Activated naive CD4-positive, alpha-beta T cell treated with anti-CD3 and anti-CD28 coated beads, Interleukin-2, amount 50 U/mL, for 24 hours (primary cell): ENCODE measurements around the gene DGCR6.
"Not testable (repeated sequence)": the region's sequence is repeated elsewhere in the genome, so short reads cannot be mapped to it uniquely, and the experiment has no call there.

Experiments used
- H3K27ac Mint-ChIP-seq: one replicate; pipeline ENCODE4 v1.8.0; 2021; ENCODE audit warnings: mild to moderate bottlenecking, mixed read lengths
- H3K27me3 Mint-ChIP-seq: one replicate; pipeline ENCODE4 v1.8.0; 2021; ENCODE audit warnings: mixed read lengths
- H3K36me3 Mint-ChIP-seq: one replicate; pipeline ENCODE4 v1.8.0; 2021; ENCODE audit warnings: mixed read lengths
- H3K4me1 Mint-ChIP-seq: one replicate; pipeline ENCODE4 v1.8.0; 2021; ENCODE audit warnings: mixed read lengths
- H3K4me3 Mint-ChIP-seq: one replicate; pipeline ENCODE4 v1.8.0; 2021; ENCODE audit warnings: mild to moderate bottlenecking, mixed read lengths
- H3K9me3 Mint-ChIP-seq: one replicate; pipeline ENCODE4 v1.8.0; 2021; ENCODE audit warnings: mixed read lengths

DGCR6 gene

GRCh38 chr22:18954303-18954989 is 48.3 kb downstream of the DGCR6 start:
- H3K27me3 Mint-ChIP-seq, H3K9me3 Mint-ChIP-seq, H3K4me1 Mint-ChIP-seq, H3K4me3 Mint-ChIP-seq, H3K36me3 Mint-ChIP-seq, H3K27ac Mint-ChIP-seq: not testable (repeated sequence)

DNA sequence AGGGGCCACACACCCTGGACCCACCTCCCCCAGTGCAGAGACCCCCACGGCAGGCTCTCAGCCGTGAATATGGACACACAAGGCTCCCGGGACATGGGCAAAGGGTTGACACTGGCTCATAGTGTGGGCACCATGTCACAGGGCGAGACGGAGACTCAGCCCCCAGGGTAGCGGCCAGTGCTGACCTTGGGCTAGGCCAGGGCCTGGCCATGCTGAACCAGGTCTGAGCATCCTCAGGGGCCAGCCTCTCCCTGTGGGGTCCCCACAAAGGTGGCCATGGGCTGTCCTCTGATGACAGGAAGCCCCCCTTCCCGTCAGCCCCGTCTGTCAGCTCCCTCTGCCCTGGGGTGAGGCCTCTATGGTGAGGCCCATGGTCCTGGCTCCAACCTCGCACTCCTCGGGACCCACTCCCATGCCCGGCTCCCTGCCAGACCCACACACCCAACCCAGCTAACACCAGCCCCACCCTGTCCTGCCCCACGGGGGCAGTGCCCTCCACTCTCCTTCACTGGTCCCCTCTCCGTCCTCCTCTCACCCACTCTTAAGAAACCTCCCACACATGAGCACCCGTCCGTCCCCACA is 49.0 kb downstream of the DGCR6 start:
- Mint-ChIP-seq H3K27ac (no peak overlapping the region), H3K9me3 (no peaks in the 10 kb centered on the region), H3K27me3 (peaks cover 4% of the 10 kb centered on the region), H3K4me1 (no peaks in the 10 kb centered on the region), H3K4me3 (no peak overlapping the region), H3K36me3 (no peaks in the 10 kb centered on the region)

- H3K4me3 Mint-ChIP-seq, result no peak overlapping the region
- H3K4me1 Mint-ChIP-seq, result no peaks in the 10 kb centered on the region
- H3K27ac Mint-ChIP-seq, result no peak overlapping the region
- H3K36me3 Mint-ChIP-seq, result no peaks in the 10 kb centered on the region
- H3K9me3 Mint-ChIP-seq, result no peaks in the 10 kb centered on the region
- H3K27me3 Mint-ChIP-seq, result peaks cover 2% of the 10 kb centered on the region
These were observed 49.6 kb downstream of the DGCR6 start for GRCh38 chr22:18955696-18956095.

- not testable (repeated sequence) for H3K4me1 Mint-ChIP-seq
These were observed 50.2 kb downstream of the DGCR6 start for GRCh38 chr22:18956121-18956895.

DNA sequence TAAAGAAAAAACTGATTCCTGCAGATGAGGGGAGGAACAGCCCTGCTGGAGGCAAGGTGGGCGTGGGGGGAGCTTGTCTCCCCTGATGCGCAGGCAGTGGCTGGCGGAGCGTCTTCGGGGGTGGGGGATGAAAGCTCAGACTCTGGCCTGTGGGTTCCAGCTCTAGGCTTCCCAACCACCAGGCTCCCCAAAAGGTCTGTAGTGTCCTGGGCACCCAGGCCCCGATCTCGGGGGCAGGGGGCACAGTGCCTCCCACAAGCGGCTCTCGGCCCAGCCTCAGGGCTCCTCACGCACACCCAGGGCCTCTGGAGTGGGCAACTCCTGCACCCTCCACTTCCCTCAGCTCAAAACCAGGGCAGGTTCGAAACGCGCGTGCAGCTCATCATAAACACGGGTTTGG is 50.8 kb downstream of the DGCR6 start:
- not testable (repeated sequence) for H3K4me3 Mint-ChIP-seq, H3K27me3 Mint-ChIP-seq

More at GRCh38 chr22:18956121-18956895, 50.2 kb downstream of the DGCR6 start:
- not testable (repeated sequence) for H3K27ac Mint-ChIP-seq, H3K9me3 Mint-ChIP-seq, H3K4me3 Mint-ChIP-seq, H3K36me3 Mint-ChIP-seq, H3K27me3 Mint-ChIP-seq

DNA sequence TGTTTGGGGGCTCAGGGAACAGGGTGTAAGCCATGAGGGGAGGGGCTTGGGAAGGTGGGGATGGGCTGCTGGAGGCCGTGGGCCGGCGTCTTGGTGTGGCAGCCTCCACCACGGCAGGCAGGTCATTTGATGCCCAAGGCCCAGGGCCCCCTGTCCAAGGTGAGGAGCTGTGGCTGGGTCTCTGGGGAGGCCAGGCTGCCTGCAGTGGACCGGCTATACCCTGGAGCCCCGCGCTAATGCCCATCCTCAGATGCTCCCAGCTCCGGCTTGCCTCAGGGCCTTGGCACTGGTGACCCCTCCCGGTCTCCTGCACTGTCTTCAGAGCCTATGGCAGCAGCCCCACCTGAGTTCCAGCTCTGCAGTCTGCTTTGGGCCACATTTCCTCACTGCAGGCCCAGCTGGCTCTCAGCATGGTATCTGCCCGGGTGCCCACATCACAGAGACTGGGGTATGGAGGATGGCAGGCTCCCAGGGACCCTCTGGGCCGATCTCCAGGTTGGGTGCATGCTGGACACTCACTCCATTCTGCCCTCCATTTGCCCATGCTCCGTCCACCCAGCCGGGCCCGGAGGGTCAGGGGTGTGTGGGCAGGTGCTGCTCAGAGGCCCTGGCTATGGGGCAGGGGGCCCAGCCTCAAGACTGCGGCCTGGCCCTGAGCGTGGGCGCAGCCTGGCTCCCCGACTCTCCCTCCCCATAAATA is 51.7 kb downstream of the DGCR6 start:
- H3K4me1 Mint-ChIP-seq, H3K27ac Mint-ChIP-seq, H3K4me3 Mint-ChIP-seq, H3K36me3 Mint-ChIP-seq, H3K27me3 Mint-ChIP-seq, H3K9me3 Mint-ChIP-seq: not testable (repeated sequence)

More for the DNA sequence above, 50.8 kb downstream of the DGCR6 start:
- H3K4me1 Mint-ChIP-seq, H3K27ac Mint-ChIP-seq, H3K36me3 Mint-ChIP-seq, H3K9me3 Mint-ChIP-seq: not testable (repeated sequence)

DNA sequence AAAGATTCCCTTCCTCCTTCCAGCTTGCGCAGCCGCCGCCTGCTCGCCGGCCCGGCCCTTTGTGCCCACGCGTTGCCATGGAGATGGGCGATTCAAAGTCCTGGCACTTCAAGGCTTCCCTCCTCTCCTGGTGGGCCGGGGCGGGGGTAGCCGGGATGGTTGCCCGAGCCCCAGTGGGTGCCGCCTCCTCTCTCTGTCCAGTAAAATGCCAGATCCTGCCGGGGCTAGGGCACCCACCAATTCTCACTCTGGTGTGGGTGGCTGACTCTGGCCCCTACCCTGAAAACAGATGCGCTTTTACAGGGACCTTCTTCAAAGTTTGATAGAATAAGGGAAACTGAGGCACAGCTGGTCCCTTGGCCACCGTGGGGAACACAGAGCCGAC is 52.2 kb downstream of the DGCR6 start:
- not testable (repeated sequence) for H3K9me3 Mint-ChIP-seq, H3K36me3 Mint-ChIP-seq, H3K4me1 Mint-ChIP-seq, H3K27ac Mint-ChIP-seq, H3K27me3 Mint-ChIP-seq, H3K4me3 Mint-ChIP-seq

- not testable (repeated sequence) for H3K27me3 Mint-ChIP-seq, H3K4me1 Mint-ChIP-seq, H3K36me3 Mint-ChIP-seq, H3K27ac Mint-ChIP-seq, H3K4me3 Mint-ChIP-seq, H3K9me3 Mint-ChIP-seq
These were observed 52.6 kb downstream of the DGCR6 start for GRCh38 chr22:18958738-18959137.

GRCh38 chr22:18959266-18959665 is 53.1 kb downstream of the DGCR6 start:
- not testable (repeated sequence) for H3K36me3 Mint-ChIP-seq, H3K27ac Mint-ChIP-seq

DNA sequence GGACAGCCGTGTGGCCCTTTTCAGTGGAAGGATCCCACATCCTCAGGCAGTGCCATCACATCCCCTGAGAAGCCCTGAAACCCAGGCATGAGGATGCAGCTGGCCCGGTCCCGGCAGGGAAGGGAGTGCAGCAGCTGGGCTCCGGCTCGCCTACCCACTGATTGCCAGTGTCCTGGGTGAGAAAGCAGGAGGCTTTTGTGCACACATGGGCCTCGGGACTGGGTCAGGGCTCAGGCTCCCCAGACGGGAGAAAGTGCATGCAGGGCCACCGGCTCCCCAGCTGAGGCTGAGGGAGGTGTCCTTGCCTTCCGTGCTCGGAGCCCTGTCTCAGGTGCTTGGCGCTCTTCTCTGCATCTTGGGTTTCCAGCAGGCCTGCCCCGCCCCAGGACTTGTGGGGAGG is 53.6 kb downstream of the DGCR6 start:
- H3K4me3 Mint-ChIP-seq, H3K36me3 Mint-ChIP-seq, H3K27ac Mint-ChIP-seq, H3K4me1 Mint-ChIP-seq, H3K9me3 Mint-ChIP-seq, H3K27me3 Mint-ChIP-seq: not testable (repeated sequence)

More at GRCh38 chr22:18959266-18959665, 53.1 kb downstream of the DGCR6 start:
- not testable (repeated sequence) for H3K27me3 Mint-ChIP-seq, H3K9me3 Mint-ChIP-seq, H3K4me1 Mint-ChIP-seq, H3K4me3 Mint-ChIP-seq

GRCh38 chr22:18960166-18960820 is 54.2 kb downstream of the DGCR6 start:
- H3K27me3 Mint-ChIP-seq, H3K27ac Mint-ChIP-seq, H3K9me3 Mint-ChIP-seq, H3K36me3 Mint-ChIP-seq, H3K4me1 Mint-ChIP-seq, H3K4me3 Mint-ChIP-seq: not testable (repeated sequence)

- H3K27ac Mint-ChIP-seq, H3K9me3 Mint-ChIP-seq, H3K27me3 Mint-ChIP-seq, H3K4me1 Mint-ChIP-seq, H3K36me3 Mint-ChIP-seq, H3K4me3 Mint-ChIP-seq: not testable (repeated sequence)
These were observed 55.1 kb downstream of the DGCR6 start for GRCh38 chr22:18961201-18961600.
